SW 1271 (cell line): ENCODE data around the gene KIF26A.
"Not testable (repeated sequence)": the region's sequence is repeated elsewhere in the genome, so short reads cannot be mapped to it uniquely, and the experiment has no call there.

Experiments used
- DNase-seq, 2 experiments: peaks; one replicate each; lab custom pipeline; 2025; lab: John Stamatoyannopoulos, UW

Gene KIF26A

DNA sequence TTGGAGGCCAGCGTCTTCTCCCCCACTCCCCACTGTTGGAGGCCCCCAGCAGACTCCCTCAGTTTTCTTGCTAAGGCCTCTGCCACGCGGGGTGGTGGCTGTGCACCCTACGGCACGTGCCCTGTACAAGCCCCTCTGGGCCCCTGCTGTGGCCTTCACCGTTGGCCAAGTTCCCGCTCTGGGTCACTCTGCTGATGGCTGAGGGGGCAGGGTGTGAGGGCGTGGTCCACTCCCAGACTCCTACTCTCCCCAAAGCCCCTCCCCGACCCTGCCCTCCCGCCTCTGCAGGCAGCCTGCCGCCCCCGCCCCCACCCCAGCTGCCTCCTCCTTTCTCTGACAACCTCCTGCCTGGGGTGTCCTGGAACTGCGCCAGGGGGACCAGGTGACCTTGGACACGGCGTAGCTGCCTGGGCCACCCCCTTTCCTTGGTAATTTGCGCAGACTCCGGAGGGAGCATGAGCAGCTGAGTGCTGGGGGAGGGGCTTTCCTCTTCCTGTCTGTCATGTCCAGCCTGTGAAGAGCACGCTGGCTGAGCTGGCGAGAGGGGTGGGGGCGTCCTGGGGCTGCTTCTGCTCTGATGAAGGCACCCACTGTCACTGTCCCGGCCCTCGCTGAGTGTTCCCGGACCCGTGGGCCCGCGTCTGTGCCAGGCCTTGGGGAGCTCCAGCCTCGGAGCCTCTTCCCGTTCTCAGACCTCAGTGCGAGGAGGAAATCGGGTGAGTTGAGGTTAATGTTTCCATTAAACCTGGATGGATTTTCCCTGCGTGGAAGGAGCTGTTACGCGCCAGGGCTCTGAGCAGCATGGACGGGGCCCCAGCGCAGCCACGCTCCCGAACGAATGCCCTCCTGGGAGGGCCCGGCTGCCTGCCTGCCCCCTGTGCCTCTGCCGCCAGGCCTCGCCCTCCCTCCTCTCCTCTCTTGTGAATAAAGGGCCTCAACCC, 85.0 kb downstream of the KIF26A start:
- no peak for DNase-seq

DNA sequence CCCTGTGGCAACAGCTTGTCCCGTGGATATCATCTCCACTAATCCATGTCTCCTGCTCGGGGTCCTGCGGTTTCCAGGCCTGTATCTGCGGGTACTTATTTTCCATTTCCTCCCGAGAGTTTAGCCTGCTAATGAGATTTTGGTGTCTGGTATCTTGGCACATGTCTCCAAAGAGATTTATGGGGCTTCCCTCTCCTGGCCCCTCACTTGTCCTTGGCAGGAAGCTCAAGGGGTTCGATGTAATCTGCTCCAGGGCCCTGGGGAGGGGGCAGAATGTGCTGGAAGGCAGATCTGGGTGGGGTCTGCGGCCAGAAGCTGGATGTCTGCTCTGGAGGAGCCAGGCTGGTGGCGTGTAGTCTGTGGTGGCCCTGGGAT, 85.7 kb downstream of the KIF26A start:
- DNase-seq = no peak

GRCh38 chr14:104224506-104225277, 86.3 kb downstream of the KIF26A start:
- DNase-seq = no peak

DNA sequence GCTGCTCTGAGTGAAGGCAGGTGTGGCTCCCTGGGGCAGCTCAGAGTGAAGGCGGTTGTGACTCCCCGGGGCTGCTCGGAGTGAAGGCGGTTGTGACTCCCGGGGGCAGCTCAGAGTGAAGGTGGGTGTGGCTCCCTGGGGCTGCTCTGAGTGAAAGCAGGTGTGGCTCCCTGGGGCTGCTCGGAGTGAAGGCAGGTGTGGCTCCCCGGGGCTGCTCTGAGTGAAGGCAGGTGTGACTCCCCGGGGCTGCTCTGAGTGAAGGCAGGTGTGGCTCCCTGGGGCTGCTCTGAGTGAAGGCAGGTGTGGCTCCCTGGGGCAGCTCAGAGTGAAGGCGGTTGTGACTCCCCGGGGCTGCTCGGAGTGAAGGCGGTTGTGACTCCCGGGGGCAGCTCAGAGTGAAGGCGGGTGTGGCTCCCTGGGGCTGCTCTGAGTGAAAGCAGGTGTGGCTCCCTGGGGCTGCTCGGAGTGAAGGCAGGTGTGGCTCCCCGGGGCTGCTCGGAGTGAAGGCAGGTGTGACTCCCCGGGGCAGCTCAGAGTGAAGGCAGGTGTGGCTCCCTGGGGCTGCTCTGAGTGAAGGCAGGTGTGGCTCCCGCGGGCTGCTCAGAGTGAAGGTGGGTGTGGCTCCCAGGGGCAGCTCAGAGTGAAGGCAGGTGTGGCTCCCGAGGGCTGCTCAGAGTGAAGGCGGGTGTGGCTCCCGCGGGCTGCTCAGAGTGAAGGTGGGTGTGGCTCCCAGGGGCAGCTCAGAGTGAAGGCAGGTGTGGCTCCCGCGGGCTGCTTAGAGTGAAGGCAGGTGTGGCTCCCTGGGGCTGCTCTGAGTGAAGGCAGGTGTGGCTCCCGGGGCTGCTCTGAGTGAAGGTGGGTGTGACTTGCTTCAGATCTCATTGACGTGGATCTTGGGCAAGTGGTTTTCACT, 87.1 kb downstream of the KIF26A start:
- DNase-seq = not testable (repeated sequence)

- DNase-seq = no peak
Measured at GRCh38 chr14:104226421-104227383, 88.3 kb downstream of the KIF26A start.

DNA sequence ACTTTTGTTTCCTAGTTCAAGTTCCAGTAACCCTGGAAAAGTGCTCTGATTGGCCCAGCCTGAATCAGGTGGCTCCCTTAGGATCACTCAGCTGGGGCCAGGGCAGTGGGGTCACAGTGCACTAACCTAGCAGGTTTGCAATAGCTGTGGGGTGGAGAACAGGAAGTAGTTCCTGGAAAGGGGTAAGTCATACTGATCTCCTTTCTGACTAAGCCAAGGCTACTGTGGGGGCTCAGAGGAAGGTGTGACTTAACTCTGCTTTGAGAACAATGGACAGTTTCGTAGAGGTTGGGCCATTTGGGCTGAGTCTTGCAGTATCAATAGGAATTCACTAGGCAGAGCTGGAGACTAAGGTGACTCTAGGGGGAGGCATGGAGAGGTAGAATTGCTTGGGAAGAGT, 89.4 kb downstream of the KIF26A start:
- no peak for DNase-seq

GRCh38 chr14:104228221-104228620, 89.8 kb downstream of the KIF26A start:
- no peak for DNase-seq

DNA sequence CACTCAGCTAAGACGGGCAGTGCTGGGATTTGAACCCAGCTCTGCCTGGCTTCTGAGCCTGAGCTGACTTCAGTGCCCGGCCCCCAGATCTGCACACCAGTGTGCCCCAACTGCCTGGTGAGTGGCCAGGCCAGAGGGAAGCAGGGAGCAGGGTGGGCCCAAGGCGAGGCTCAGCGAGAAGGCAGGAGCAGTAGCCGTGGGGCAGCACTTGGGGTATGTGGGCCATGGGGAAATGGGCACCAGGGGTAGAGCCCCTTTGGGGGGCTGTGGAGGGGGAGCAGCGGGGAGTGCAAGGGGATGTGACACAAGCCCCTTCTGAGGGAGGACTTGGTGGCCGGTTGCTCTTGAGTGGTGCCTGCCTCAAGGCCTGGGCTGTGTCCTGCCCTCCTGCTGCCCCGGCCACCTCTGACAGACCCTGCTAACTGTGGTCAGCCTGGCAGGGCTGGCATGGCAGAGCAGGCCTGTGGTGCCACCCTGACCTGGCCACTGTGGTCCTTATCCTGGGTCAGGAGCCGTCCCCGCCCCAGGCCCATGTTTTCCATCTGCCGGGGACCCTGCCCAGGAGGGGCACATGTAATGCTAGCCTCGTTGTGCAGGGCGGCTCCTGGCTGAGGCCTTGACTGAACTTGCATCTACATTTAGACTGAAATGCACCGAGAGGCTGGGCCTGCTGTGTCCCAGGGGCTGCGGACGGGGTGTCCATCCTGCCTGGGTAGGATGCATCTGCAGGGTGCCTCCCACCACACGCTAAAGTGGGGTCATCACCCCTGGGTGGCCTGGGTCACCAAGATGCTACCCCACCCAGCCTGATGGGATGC, 90.5 kb downstream of the KIF26A start:
- no peak for DNase-seq

DNA sequence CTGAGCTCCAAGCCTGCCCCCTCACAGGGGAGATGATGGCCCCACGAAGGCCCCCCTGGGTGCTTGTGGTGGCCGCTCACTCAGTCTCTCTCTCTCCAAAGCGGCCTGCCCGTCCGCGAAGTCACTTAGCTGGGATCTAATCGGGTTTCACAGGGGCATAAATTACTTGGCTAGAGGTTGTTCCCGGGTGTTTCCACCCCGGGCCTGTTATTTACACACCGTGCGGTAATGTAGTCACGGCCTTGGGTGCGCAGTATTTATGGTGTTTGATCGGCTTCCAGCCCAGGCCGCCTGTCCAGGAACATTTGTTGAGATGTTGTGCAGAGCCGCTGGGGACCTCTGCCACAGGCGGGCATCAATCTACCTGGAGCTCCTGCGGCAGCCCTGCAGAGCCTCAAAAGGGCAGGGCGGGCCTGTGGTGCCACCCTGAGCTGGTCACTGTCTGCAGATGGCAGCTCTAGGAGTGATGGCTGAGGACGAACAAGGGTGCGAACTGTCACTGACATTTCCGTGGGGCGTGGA, 91.2 kb downstream of the KIF26A start:
- no peak for DNase-seq

DNA sequence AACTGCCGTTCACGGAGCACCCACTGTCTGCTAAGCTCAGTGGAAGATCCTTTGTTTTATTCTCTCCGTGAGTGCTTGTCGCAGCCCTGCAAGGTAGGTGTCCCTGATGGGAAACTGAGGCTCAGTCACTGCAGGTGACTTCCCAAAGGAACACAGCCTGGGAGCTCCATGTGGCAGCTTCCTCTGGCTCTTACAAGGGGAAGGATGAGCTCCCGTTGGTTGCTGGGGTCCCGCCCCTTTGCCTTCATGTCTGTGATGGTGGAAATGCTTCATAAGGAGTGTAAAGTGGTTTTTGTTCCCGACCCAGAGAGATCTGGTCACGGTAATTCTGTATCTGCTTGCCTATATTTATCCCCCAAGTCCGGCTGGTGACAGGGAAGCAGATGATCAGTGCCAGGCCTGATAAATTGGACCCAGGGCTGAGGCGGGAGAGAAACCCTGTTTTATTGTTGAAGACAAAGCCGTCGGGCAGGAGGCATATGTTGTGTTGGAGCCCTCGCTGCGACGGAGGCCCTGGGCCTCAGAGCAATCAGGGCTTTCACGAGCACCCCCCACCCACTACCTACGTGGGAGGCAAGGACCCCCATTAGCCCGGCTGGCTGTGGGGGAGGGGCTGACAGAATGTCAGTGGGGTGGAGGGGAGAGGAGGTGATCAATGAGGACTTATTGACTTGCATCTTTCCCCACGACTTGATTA, 91.9 kb downstream of the KIF26A start:
- no peak for DNase-seq
